Sigmoid colon (tissue), 7 donors: ENCODE data around the gene AUNIP. TPM values are rescaled to one million over a fixed set of nuclear protein-coding genes. Genes with fewer than 3 reads are reported as not detected.

ENCODE experiments used
- DNase-seq: peaks from one replicate; pipeline ENCODE4 v3.0.0-alpha.2; 2019
- H3K27ac ChIP-seq, 4 donors: fragments of 200-600 bp; sonication (generic); one replicate each; pipeline ENCODE4 v1.5.1; 2016 to 2019; ENCODE audit warnings: mild to moderate bottlenecking in 1 of 4
- H3K27me3 ChIP-seq, 3 donors: fragments of 200-600 bp; sonication (generic); one replicate each; pipeline ENCODE4 v1.5.1; 2019; ENCODE audit warnings: mild to moderate bottlenecking in 1 of 3
- H3K36me3 ChIP-seq, 4 donors: fragments of 200-600 bp; sonication (generic); one replicate each; pipeline ENCODE4 v1.5.1; 2016 to 2019
- H3K4me1 ChIP-seq, 4 donors: fragments of 200-600 bp; sonication (generic); one replicate each; pipeline ENCODE4 v1.5.1; 2017 to 2019
- H3K4me3 ChIP-seq, 4 donors: fragments of 200-600 bp; sonication (generic); one replicate each; pipeline ENCODE4 v1.5.1; 2017 to 2019; ENCODE audit warnings: mild to moderate bottlenecking in 2 of 4, moderate library complexity in 1 of 4
- H3K9me3 ChIP-seq, 4 donors: fragments of 200-600 bp in 3 of 4; sonication (generic) in 3 of 4; one replicate each; pipeline versions ENCODE4 v1.5.1 to v1.6.1; 2013 to 2019
- CTCF ChIP-seq, 4 experiments: fragments of 450-650 bp in 3 of 4; fragments of 200-600 bp in 1 of 4; IDR thresholded peaks; one replicate each; pipeline ENCODE4 v1.5.1; 2016 to 2019; ENCODE audit warnings: antibody characterized with exemption in 4 of 4, mild to moderate bottlenecking in 3 of 4, moderate library complexity in 2 of 4
- EP300 ChIP-seq, 4 donors: sonication (generic); formaldehyde crosslinking; IDR thresholded peaks; one replicate each; pipeline ENCODE4 v1.6.1; 2017; ENCODE audit warnings: antibody characterized with exemption in 4 of 4
- POLR2A ChIP-seq, 2 donors: fragments of 450-650 bp; IDR thresholded peaks; one replicate each; pipeline ENCODE4 v1.6.1; 2016; ENCODE audit warnings: antibody characterized with exemption in 2 of 2, mild to moderate bottlenecking in 2 of 2, moderate library complexity in 2 of 2
- POLR2AphosphoS5 ChIP-seq, 4 donors: sonication (generic); formaldehyde crosslinking; IDR thresholded peaks; one replicate each; pipeline ENCODE4 v1.6.1; 2017; ENCODE audit warnings: antibody characterized with exemption in 4 of 4
- WGBS, 2 donors: extraction: QIAGEN DNeasy Blood & Tissue Kit; methylation state at CpG; one replicate each; pipeline ENCODE4 v1.1.7; 2013; 5-methylcytosine and 5-hydroxymethylcytosine counted together
- intact Hi-C: fragments of 100-400 bp; cut with DNase I; formaldehyde crosslinking; loops from one replicate; pipeline ENCODE4 v1.15.1; 2023
- polyA plus RNA-seq, 3 donors: library from polyadenylated mRNA; stranded (reverse); fragments of 200-250 nt; gene quantifications; one replicate each; pipeline ENCODE4 v1.2.3, GENCODE V29; 2013
- total RNA-seq, 4 donors: library from RNA; depleted of rRNA; stranded (reverse); fragments of >200 nt; gene quantifications; one replicate each; pipeline ENCODE4 v1.1.0, GENCODE V29; 2016
- donor health status: healthy with polysubstance abuse.
- donor health status: Bipolar disorder and iron deficiency.
- donor health status: healthy.

AUNIP gene
- total and polyA plus RNA-seq, 7 donors = 0.46 to 1.9 TPM; not detected in 5

GRCh38 chr1:25903986-25904385 is 44.7 kb upstream of the AUNIP start:
- DNase-seq = peak; percentile 22
- TF ChIP-seq POLR2AphosphoS5 (IDR thresholded peaks at IDR 0.05) (no peak), CTCF (IDR thresholded peaks at IDR 0.05) (no peak), POLR2A (IDR thresholded peaks at IDR 0.05) (no peak), EP300 (IDR thresholded peaks at IDR 0.05) (no peak)
- 68 to 85% methylated on average over 3 of the region's 3 CpGs for WGBS, 2 donors
- H3K27me3 ChIP-seq = no peaks in the 10 kb centered on the region
- no peak overlapping the region for H3K4me3 ChIP-seq
- intact Hi-C loops = loop anchor here (5.0 kb wide), 1 partner anchor 208 kb away; the partner anchor contains the start of gene PDIK1L
- H3K36me3 ChIP-seq = peaks cover 0 to 40% (median 9%) of the 10 kb centered on the region in 4 donors
- peaks cover 0 to 29% (median 20%) of the 10 kb centered on the region in 4 donors for H3K4me1 ChIP-seq
- no peak overlapping the region for H3K27ac ChIP-seq
- no peaks in the 10 kb centered on the region for H3K9me3 ChIP-seq

DNA sequence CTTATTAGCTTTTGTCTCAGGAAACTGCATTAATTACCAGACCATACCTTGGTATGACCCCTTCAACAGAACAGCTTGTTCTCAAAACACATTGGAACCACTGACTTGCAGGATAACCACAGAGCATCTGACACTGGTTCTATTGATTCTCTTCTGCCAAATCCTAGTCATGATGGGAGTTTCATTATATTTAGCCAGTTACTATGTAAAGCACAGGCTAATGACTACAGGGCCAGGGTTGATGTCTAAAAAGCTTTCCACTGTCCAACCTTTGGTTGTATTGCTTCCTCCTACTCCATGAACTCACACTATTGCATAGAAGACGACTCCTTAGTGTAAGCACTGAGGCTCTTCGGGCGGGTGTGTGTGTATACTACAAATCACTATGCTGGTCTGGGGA is 43.2 kb upstream of the AUNIP start:
- WGBS, 2 donors = 78 to 88% methylated on average over 3 of the region's 3 CpGs
- H3K27ac ChIP-seq = no peak overlapping the region
- no peaks in the 10 kb centered on the region for H3K9me3 ChIP-seq
- no peaks in the 10 kb centered on the region for H3K27me3 ChIP-seq
- intact Hi-C loops = loop anchor here (5.0 kb wide), 1 partner anchor 210 kb away; the partner anchor contains the start of gene PDIK1L
- peaks cover 0 to 29% (median 20%) of the 10 kb centered on the region in 4 donors for H3K4me1 ChIP-seq
- TF ChIP-seq POLR2AphosphoS5 (IDR thresholded peaks at IDR 0.05) = no peak
- TF ChIP-seq POLR2A (IDR thresholded peaks at IDR 0.05) = no peak
- DNase-seq = no peak
- peaks cover 0 to 49% (median 9%) of the 10 kb centered on the region in 4 donors for H3K36me3 ChIP-seq
- H3K4me3 ChIP-seq = no peak overlapping the region

DNA sequence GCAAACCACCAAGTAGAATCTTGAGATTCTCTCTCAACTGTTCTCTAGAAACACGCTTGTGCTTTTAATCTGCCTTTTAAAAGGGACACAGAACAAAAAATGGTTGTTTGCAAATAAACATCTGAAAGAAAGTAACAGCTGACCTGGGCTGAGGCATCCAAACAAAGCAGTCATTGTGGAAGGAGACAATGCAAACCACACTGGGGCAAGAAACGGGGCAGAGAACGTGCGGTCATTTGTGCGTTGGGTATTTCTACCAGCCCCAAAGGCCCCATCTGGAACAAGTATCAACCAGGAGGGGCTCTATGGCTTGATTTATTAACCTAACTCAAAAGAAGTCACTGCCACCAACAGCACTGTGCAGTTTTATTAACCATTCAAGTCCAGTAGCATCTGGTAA is 41.0 kb upstream of the AUNIP start:
- Histone ChIP-seq H3K27me3 (no peaks in the 10 kb centered on the region), H3K4me1 (peaks cover 0 to 24% (median 19%) of the 10 kb centered on the region in 4 donors), H3K36me3 (peaks cover 0 to 49% (median 9%) of the 10 kb centered on the region in 4 donors), H3K27ac (no peak overlapping the region), H3K9me3 (no peaks in the 10 kb centered on the region), H3K4me3 (no peak overlapping the region)
- TF ChIP-seq CTCF (IDR thresholded peaks at IDR 0.05) = no peak
- no peak for TF ChIP-seq POLR2AphosphoS5 (IDR thresholded peaks at IDR 0.05)
- intact Hi-C loops = loop anchor here (5.0 kb wide), 1 partner anchor 212 kb away; the partner anchor contains the start of gene PDIK1L
- no peak for DNase-seq
- WGBS, 2 donors = 91 to 92% methylated on average over 5 of the region's 5 CpGs

GRCh38 chr1:25899792-25900191 is 40.5 kb upstream of the AUNIP start:
- intact Hi-C loops = loop anchor here (5.0 kb wide), 1 partner anchor 213 kb away; the partner anchor contains the start of gene PDIK1L
- no peak overlapping the region for H3K27ac ChIP-seq
- no peaks in the 10 kb centered on the region for H3K9me3 ChIP-seq
- TF ChIP-seq POLR2A (IDR thresholded peaks at IDR 0.05) (no peak), EP300 (IDR thresholded peaks at IDR 0.05) (no peak), CTCF (IDR thresholded peaks at IDR 0.05) (no peak), POLR2AphosphoS5 (IDR thresholded peaks at IDR 0.05) (no peak)
- 87 to 91% methylated on average over 6 of the region's 6 CpGs for WGBS, 2 donors
- DNase-seq = no peak
- no peak overlapping the region for H3K4me3 ChIP-seq
- H3K4me1 ChIP-seq = peaks cover 0 to 23% (median 18%) of the 10 kb centered on the region in 4 donors
- no peaks in the 10 kb centered on the region for H3K27me3 ChIP-seq
- H3K36me3 ChIP-seq = peaks cover 0 to 49% (median 9%) of the 10 kb centered on the region in 4 donors

DNA sequence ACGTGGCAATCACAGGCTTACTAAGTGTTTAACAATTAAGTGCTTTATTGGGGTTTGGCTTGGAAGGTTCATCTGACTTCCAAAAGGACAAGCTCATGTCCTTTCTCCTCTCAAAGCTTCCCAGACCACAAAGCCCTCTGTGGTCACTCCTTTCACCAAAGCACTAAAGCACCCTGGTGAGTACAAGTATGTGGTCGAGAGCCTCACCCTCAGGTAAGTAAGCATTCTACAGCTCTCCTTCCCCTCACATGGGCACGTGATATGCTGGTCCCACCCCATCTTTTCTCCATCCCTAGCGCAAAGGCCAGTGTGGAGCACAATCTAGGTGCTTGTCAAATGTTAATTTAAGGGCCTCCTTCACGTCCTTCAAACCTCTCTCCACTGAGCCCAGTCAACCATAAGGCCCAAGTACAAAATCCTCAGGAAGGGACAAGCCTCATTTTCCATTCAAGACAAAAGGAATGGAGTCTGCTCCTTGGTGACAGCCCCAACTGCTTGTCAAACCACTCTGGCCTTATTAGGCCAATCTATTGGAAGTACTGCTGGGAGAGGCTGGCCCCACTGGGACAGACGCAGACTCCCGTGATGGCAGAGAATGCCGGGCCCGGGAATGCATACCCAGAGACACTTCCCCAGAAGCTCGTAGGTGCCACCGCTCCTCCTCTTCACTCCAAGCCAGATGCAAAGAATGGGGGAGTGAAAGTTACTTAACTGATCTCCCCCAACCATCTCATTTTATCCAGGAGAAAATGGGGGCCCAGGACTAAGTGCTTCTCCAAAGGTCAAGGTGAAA is 39.2 kb upstream of the AUNIP start:
- 91 to 92% methylated on average over 11 of the region's 11 CpGs for WGBS, 2 donors
- no peak overlapping the region for H3K4me3 ChIP-seq
- peak; percentile 36 for DNase-seq
- intact Hi-C loops = no loop called here
- H3K27ac ChIP-seq = no peak overlapping the region
- no peaks in the 10 kb centered on the region for H3K9me3 ChIP-seq
- peaks cover 0 to 49% (median 9%) of the 10 kb centered on the region in 4 donors for H3K36me3 ChIP-seq
- TF ChIP-seq CTCF (IDR thresholded peaks at IDR 0.05) (no peak), POLR2A (IDR thresholded peaks at IDR 0.05) (no peak), POLR2AphosphoS5 (IDR thresholded peaks at IDR 0.05) (no peak), EP300 (IDR thresholded peaks at IDR 0.05) (no peak)
- H3K4me1 ChIP-seq = peaks cover 0 to 14% (median 10%) of the 10 kb centered on the region in 4 donors
- no peaks in the 10 kb centered on the region for H3K27me3 ChIP-seq
